NCI-H1417 treated with DMSO at 0.1 percent for 48 hours (cell line): Measurements from ENCODE around the gene FAAH.
"Not testable (repeated sequence)": the region's sequence is repeated elsewhere in the genome, so short reads cannot be mapped to it uniquely, and the experiment has no call there.

Source experiments
- DNase-seq: peaks from one replicate; lab custom pipeline; 2025; lab: John Stamatoyannopoulos, UW

FAAH gene

DNA sequence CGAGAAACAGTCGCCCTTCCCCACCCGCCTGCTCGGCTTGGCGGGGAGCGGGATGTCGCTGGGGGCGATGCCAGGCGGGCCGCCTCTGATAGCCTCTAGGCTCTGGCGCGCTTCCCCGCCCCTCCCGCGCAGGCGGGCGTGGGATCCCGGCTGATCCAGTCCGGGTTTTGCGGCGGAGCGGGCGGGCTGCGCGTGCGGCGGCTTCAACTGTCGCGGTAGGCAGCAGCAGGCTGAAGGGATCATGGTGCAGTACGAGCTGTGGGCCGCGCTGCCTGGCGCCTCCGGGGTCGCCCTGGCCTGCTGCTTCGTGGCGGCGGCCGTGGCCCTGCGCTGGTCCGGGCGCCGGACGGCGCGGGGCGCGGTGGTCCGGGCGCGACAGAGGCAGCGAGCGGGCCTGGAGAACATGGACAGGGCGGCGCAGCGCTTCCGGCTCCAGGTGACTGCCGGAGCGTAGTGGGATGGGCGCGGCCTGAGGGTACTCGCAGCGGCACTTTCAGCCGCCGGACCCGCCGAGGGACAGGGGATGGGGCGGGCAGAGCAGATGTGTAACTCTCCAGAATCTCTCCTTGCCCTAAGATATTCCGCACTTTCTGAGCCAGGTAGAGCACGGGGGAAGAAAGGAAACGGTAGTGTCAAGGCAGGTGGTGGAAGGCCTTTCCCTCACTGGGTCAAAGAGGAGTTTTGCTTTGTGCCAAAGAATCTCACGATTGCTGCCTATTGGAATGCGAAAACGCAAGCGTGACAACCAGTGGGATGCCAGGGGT, at the start of gene FAAH:
Gene FAAH, plus strand, starts transcription at position 210 of the 764 bp plus-strand sequence. Its CDS starts 32 bp downstream, at position 242.
- no peak for DNase-seq

DNA sequence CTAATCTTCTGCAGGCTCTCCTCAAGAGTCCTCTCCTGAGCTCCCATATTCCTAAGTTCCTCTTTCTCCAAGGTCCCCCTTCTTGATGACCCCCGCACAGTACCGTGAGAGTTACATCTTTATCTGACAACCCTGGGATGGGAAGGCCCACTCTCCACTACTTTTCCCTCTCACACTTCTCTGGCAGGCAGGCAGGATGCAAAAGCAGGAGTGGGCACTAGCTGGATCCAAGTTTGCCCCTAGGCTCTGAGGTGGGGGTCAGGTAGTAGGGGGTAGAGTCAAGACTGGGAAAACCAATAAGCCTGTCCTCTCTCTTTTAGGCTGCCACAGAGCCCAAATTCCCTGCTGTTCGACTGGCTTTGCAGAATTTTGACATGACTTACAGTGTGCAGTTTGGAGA, 49.6 kb upstream of the FAAH start:
- no peak for DNase-seq

DNA sequence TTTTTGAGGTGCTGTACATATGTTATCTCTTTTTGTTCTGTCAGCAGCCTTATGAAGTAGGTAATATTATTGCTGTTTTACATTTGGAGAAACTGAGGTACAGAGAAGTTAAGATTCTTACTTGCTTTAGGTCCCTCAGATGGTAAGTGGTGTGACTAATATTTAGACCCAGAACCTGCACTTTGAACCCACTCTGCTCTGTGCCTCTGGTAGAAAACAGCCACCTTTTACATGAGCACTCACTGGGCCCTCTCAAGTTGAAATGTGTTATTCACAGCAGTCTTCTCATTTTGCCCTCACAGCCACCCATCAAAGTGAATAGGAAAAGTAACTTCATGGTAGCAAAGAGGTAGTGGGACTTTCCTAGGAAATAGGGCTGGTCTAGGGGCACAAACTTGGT, 48.8 kb upstream of the FAAH start:
- DNase-seq, result no peak

GRCh38 chr1:46352363-46352762, 41.8 kb upstream of the FAAH start:
- no peak for DNase-seq

DNA sequence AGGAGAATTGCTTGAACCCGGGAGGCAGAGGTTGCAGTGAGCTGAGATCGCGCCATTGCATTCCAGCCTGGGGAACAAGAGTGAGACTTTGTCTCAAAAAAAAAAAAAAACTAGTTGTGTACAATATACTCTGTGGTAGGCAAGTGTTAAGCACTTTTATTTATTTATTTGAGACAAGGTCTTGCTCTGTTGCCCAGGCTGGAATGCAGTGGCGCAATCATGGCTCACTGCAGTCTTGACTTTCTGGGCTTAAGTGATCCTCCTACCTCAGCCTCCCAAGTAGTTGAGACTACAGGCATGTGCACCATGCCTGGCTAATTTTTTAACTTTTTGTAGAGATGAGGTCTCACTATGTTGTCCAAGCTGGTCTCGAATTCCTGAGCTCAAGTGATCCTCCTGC, 38.2 kb upstream of the FAAH start:
- DNase-seq, result not testable (repeated sequence)

- no peak for DNase-seq
Measured at GRCh38 chr1:46362158-46362557, 32.0 kb upstream of the FAAH start.

DNA sequence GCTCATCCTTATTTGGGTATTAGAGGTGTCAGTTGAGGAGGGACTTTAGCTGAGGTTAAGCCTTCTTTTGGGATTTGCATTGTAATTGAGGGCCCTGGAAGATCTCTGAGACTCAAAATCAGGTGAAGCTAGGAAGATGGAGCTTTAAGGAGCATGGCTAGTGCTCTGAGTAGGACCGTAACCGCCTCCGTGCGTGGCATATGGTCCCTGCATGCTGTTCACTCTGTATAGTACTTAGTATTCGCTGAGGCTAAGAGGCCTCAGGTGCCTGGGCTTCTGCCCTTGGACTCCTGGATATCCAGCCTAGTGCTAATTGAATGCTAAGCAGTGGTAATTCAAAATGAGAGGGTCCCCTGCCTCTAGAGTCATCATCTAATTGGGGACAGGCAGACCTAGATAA, 31.0 kb upstream of the FAAH start:
- no peak for DNase-seq

DNA sequence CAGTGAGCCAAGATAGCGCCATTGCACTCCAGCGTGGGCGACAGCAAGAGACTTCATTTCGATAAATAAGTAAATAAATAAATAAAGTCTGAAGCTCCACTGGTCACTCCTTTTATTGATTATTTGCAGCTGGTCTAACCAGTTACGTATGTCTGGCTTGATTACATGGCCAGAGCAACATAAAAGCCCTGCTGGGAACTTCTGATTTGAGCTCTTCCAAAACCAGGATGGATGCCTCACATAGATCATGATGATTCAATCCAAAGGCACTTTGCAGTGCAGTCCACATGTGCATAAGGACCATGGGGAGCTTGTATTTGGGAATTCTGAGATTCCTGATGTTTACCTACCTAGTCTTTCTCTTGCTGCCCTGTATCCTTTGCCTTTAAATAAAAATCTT, 29.5 kb upstream of the FAAH start:
- no peak for DNase-seq

DNA sequence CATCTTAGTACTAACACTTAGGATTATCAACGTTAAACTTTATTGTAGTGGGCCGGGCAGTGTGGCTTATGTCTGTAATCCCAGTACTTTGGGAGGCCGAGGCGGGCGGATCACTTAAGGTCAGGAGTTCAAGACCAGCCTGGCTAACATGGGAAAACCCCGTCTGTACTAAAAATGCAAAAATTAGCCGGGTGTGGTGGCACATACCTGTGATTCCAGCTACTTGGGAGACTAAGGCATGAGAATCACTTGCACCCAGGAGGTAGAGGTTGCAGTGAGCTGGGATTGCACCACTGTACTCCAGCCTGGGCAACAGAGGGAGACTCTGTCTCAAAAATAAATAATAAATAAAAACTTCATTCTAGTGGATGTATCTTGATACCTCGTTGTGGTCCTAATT, 28.3 kb upstream of the FAAH start:
- not testable (repeated sequence) for DNase-seq

- no peak for DNase-seq
Measured at GRCh38 chr1:46367072-46367471, 27.0 kb upstream of the FAAH start.

GRCh38 chr1:46367701-46368100, 26.4 kb upstream of the FAAH start:
- DNase-seq, result not testable (repeated sequence)

DNA sequence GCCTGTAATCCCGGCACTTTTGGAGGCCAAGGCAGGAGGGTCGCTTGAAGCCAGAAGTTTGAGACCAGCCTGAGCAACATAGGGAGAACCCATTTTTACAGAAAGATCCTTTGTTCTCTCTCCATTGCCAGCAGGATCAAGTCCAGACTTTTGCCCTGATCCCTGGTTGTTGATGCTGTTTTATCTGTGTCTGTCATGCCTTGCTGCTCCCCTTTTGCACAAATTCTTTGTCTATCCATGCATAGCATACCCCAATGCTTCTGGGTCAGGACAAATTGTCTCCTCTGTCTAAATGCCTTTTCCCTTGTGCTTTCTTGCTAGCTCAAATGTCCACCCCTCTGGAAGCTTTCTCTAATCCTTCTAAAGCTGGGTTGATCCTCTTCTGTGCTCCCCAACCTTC, 25.3 kb upstream of the FAAH start:
- DNase-seq, result no peak

DNA sequence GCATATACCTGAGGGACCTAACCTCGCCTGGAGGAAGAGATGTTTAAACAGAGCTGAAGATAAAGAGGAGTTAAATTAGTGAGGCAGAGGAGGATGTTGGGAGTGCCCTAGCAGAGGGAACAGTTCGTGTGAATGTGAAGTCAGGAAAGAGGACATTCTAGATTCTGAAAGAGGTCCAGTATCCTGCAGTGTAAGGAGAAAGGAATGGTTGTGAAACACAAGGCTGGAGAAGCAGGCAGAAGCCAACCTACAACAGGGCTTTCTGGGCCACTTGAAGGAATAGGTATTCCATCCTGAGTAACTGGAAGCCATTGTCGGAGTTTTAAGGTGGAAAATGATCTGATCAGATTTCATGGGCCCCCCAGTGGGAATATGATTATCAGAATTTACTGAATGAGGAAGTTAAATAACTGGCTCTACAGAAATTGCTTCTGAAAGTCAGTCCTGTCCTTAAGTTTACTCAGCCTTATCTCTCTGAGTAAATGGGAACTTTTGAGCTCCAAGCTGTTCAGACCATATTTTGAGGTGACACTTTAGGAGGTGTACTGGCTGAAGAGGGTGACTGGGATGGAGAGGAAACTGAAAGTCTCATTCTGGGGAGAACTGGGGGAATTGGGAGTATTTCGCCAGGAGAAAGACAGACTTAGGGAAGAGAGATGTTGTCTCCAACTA, 24.4 kb upstream of the FAAH start:
- no peak for DNase-seq

- no peak for DNase-seq
Measured at GRCh38 chr1:46370214-46370633, 23.9 kb upstream of the FAAH start.

DNA sequence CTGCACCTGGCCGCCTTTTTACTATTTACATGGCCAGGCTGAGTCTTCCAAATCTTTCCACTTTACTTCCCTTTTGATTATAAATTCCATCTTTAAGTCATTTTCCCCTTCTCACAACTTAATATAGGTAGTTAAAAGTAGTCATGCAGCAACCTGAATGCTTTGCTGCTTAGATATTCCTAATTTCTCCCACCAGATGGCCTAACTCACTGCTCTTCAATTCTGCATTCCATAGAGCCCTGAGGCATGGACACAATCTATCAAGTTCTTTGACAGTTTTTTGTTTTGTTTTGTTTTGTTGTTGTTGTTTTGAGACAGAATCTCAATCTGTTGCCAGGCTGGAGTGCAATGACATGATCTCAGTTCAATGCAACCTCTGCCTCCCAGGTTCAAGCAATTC, 21.7 kb upstream of the FAAH start:
- no peak for DNase-seq

DNA sequence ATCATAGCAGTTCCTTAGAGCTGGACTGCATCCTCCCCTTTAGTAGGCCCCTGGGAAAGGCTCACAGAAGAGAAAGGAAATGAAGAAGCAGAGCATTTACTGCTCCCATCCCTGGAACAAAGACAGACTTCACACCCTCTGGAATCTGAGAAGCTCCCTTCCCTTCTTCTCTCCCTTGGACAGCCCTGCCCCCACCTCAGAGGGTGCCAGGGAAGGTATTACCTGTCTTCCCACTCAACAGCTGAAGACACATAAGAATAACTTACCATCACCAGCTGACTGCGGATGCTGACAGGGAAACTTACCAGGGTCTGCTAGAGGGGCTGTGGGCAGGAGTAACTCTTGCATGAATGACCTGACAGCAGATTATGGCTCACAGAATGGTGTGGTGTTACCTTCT, 14.1 kb upstream of the FAAH start:
- no peak for DNase-seq

DNA sequence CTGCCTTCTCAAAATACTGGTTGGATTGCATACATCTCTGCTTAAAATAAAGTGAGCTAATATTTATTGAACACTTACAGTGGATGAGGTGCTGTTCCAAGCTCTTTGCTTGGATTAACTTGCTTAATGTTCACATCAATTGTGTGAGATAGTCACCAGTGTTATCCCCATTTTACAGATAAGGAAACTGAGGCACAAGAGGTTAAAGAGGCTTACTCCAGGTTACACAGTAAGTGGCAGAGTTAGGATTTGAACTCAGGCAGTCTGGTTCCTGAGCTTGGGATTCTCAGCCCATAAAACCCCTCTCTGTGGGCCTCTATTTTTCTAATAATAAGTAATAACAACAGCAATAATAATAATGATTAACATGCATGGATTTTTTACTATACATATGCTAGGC, 13.6 kb upstream of the FAAH start:
- no peak for DNase-seq

DNA sequence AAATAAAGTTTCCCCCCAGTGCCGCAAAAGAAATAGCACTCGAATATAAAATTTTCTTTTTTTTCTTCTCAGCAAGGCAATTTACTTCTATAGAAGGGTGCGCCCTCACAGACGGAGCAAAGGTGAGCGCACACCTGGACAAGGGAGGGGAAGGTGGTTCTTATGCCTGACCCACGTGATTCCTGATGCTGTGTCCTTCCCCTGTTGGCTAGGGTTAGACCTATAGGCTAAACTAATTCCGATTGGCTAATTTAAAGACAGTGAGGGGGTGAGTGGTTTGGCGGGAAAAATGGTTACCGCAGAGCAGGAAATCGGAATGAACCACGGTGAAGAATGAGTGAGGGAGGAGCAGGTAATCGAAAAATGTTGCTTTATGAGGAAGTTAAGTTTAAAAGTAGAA, 607 bp upstream of the FAAH start:
- no peak for DNase-seq

DNA sequence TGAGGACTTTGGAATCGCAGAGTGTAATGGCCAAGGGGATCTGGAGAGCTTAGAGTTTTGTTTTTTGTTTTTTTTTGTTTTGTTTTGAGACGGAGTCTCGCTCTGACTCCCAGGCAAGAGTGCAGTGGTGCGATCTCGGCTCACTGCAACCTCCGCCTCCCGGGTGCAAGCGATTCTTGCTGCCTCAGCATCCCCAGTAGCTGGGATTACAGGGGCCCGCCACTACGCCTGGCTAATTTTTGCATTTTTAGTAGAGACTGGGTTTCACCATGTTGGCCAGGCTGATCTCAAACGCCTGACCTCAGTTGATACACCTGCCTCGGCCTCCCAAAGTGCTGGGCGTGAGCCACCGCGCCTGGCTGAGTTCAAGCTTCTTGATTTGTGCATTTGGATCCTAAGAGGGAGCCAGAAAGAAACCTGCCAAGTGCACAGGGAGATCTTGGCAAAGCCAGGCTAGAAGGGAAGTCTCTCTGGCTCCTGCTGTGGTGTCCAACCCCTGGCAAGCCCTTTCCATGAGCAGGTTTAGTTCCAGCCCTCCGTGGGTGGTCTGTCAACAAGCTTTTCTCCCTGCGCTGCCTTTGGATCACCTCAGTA, 852 bp downstream of the FAAH start:
- DNase-seq, result no peak

DNA sequence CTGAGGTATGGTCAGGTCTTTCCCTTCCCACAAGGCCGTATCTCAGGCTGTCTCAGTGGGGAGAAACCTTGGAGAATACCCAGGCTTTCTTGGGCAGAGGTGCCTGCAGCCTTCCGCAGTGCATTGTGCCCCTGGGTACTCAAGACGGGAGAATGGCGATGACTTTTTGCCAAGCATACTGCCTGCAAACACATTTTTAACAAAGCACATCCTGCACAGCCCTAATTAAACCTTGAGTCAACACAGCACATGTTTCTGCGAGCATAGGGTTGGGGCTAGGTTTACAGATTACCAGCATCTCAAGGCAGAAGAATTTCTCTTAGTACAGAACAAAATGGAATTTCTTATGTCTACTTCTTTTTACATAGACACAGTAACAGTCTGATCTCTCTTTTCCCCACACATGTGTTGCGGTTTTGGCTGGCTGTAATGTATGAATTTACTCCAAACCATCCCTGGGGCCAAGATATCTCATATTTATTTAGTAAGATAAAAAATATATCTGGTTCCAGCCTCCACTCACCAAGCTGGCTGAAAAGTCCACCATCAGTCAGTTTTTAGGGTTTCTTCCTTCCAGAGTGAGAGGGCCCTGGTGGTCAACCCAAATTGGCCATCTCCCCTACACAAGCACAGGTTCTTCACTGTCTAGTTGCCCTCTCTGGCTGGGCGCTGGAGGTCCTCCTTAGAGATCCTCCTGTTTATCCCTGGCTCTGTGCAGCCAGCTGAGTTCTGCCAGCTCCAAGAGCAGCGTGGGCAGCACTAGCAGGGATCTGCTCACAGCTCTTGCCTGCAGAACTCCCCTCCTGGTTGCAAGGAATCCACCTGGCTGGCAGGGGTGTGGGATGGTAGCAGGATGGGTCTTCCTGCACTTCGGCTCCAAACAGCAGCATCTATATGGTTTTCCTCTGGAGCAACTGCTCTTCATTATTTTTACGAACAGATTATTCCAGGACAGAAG, 2.6 kb downstream of the FAAH start:
- DNase-seq, result no peak

- DNase-seq, result no peak
Measured at GRCh38 chr1:46399307-46399706, 5.2 kb downstream of the FAAH start.

- DNase-seq, result no peak
Measured at GRCh38 chr1:46400421-46400820, 6.3 kb downstream of the FAAH start.
